Hematopoietic multipotent progenitor cell (in vitro differentiated cells): ENCODE results near the gene RXFP1. TPM values are rescaled to one million over a fixed set of nuclear protein-coding genes. Genes with fewer than 3 reads are reported as not detected.
"Not testable (repeated sequence)": the region's sequence is repeated elsewhere in the genome, so short reads cannot be mapped to it uniquely, and the experiment has no call there.

Experiments used
- DNase-seq, 3 donors: peaks; one replicate each; pipeline ENCODE4 v3.0.0-alpha.2; 2011 to 2015; ENCODE audit warnings: low read depth in 2 of 3, low spot score in 2 of 3
- total RNA-seq: library from RNA; depleted of rRNA; stranded (reverse); fragments of >200 nt; gene quantifications from one replicate; pipeline ENCODE4 v1.2.3, GENCODE V29; 2012

RXFP1 gene
- total RNA-seq, 1 donor: 0.27 TPM

DNA sequence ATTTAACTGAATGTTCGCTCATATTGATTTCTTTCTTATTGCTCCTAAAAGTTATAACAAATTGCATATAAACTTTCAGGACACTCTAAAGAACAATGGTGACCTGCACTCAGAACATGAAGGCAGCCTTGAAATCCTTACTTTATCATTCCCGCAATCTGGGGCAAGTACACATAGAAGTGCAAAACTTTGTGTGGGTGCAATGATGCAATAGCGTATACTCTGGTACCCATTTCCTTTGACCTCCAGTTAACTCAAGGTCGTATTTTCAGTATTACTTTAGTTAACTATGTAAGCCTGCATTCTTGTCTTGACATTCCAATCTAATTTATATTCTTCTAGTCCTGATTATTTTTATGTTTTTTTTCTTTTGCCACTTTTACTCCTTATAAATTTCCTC lies 85.3 kb downstream of the RXFP1 start:
- no peak for DNase-seq

DNA sequence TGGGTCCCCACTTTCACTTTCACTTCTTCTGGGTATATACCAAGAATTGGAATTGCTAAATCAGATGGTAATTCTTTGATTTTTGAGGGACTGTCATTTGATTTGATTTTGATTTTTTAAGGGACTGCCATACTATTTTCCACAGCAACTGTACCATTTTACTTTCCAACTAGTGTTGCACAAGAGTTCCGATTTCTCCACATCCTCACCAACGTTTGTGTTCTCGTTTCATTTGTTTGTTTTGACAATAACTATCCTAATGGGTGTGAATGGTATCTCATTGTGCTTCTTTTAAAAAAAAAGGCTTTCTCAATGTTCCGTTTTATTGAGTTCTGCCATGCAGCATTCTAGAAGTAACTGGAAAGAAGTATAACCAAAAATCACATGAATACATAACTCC lies 87.4 kb downstream of the RXFP1 start:
- no peak for DNase-seq

DNA sequence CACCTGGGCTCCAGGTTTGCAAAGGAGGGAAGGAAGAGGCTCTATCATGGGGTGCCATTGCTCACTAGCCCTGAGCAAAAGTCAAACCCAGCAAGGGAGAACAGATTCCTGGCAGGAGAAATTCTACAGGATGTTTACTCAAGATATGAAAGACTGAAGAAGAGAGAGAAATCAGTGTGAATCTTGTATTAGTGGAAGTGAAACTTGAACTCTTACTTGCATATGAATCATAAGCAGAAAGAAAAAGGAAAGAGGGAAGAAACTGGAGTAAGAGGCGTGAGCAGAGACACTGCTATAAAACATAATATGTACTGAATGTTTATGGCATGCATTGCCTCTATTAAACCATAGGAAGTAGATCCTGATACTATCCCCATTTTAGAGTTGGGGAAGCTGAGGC lies 89.1 kb downstream of the RXFP1 start:
- DNase-seq: no peak

DNA sequence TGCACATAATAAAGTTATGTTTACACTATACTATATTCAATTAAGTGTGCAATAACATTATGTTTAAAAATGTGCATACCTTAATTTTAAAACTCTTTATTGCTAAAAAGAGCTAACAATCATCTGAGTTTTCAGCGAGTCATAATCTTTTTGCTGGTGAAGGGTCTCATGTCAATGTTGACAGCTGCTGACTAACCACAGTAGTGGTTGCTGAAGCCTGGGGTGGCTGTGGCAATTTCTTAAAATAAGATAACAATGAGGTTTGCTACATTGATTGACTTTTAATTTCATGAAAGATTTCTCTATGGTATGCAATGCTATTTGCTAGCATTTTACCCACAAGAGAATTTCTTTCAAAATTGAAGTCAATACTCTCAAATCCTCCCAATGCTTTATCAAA lies 91.4 kb downstream of the RXFP1 start:
- peak in 1 of 3 donors; percentile 18 for DNase-seq

DNA sequence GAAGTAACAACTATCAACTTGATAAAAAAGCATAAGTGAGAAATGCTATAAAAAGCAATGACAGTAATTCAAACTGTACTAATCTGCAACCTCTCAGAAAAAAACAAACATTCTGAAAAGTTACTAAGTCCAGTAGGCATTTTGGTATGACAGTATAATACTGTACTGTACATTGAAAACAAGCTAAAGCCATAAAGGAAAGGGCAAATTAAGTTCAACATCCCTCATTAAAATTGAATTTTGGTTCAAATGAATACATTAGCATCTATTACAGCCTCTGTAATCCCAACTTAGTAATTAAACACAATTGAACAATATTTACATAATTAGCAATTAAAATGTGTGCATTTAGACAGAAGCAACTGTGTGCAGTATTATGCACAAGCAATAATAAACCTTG lies 96.3 kb downstream of the RXFP1 start:
- DNase-seq: no peak

DNA sequence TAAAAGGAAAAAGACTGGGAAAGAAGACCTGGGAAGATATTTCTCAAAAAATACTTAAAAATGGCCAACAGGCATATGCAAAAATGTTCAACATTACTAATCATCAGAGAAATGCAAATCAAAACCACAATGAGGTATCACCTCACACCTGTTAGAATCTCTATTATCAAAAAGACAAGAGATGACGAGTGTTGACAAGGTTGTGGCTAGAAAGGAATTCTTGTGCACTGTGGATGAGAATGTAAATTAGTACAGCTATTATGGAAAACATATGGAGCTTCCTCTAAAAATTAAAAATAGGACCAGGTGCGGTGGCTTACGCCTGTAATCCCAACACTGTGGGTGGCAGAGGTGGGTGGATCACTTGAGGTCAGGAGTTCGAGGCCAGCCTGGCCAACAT lies 100.0 kb downstream of the RXFP1 start:
- no peak for DNase-seq

DNA sequence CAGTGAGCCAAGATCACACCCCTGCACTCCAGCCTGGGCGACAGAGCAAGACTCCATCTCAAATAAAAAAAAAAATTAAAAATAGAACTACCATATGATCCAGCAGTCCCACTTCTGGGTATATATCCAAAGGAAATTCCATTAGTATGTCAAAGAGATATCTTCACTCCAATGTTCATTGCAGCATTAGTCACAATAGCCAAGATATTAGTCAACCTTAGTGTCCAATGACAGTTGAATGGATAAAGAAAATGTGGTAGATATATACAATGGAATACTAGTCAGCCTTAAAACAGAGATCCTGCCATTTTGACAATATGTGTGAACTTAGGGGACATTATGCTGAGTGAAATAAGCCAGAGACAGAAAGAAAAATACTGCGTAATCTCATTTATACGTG lies 100.6 kb downstream of the RXFP1 start:
- DNase-seq: no peak

DNA sequence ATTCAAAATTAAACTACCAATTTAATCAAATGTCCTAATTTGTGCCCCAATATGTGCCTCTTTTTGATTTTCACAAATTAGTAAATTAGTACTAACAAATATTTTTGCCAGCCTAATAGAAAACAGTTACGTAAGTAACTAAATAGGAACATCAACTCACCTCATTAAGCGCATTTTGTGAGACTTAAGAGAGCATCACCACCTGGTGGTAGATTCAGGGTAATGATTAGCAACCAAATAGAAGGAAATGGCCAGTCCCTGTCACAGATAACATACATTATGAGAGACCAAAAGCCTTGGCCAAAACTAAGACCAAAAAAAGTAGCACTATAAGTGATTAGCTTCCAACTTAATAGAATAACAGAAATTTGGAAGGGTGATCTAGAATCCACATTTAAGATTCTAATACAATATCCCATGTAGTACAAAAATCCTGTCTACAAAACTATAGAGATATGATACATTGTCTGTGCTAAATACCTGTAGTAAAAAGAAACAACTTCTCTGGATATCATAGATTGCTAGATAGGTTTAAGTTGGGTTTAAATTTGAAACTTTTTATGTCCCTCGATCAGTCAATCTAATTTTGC lies 103.3 kb downstream of the RXFP1 start:
- DNase-seq: peak in 2 of 3 donors; percentile 58 to 80

DNA sequence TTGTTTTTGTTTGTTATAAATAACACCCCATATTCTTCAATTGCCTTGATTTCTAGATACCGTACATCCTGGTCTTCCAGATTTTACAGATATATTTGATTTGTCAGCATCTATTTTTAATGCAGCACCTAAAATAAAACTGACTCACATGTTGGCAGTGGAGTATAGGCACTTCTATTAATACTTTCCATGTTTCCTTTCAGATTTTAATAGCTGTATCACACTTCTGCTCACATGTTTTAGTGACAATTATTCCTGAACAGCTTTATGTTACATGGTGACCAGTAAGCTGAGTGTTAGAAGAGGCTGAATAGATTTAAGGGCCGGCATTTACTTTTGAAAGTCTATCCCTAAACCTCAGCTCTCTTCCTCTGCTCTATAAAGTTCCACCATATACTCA lies 103.9 kb downstream of the RXFP1 start:
- DNase-seq: no peak

DNA sequence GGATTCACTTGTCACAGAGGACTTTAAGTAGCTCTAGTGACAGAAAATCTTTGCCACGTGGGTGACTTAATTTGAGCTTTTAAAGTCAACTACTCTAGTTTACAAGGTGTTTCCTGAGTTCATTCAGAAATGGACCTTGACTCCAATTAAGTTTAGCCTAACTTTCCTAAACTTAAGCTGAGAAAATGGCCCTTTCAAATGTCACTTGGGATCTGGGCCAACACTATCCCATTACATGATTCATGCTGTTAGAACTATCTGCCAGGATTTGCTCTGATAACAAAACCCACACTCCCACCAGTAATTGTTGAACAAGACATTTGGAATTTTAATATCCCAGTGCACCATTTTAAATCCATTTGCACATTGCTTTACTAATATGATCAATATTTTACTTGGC lies 109.2 kb downstream of the RXFP1 start:
- no peak for DNase-seq

DNA sequence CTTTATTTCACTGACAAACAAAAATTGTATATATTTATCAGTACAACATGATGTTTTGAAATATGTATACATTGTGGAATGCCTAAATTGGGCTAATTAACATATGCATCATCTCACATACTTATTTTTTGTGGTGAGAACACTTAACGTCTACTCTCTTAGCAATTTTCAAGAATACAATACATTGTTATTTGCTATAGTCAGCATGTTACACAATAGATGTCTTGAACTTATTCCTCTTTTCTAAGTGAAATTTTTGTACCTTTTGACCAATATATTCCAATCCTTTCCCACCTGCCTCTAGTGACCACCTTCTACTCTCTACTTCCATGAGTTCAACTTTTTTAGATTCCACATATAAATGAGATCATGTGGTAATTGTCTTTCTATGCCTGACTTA lies 114.9 kb downstream of the RXFP1 start:
- no peak for DNase-seq

DNA sequence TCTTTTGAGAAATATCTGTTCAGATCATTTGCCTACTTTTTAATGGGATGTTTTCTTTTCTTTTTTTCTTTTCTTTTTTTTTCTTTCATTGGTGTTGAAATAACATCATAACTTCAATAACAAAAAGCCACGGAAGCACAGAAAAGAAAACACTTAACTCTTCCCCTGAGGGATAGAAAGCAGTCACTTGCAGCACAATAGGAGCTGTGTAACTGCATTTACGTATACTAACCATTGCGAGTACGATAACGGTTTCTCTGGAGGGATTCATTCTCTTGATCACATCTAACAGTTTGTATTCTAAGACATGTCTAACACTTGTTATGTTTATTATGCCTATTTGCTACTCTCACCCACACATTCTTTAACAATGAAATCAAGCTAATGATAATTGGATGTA lies 122.7 kb downstream of the RXFP1 start:
- DNase-seq: no peak

DNA sequence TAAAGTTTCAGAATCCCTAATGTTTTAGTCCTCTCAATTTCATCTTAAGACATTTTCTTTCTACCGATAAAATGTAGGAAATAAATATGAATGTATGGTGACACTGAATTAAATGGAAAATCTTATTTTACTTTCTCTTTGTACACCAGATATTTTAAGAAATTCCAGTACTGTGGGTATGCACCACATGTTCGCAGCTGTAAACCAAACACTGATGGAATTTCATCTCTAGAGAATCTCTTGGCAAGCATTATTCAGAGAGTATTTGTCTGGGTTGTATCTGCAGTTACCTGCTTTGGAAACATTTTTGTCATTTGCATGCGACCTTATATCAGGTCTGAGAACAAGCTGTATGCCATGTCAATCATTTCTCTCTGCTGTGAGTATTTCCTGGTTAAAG lies 123.1 kb downstream of the RXFP1 start:
- no peak for DNase-seq

DNA sequence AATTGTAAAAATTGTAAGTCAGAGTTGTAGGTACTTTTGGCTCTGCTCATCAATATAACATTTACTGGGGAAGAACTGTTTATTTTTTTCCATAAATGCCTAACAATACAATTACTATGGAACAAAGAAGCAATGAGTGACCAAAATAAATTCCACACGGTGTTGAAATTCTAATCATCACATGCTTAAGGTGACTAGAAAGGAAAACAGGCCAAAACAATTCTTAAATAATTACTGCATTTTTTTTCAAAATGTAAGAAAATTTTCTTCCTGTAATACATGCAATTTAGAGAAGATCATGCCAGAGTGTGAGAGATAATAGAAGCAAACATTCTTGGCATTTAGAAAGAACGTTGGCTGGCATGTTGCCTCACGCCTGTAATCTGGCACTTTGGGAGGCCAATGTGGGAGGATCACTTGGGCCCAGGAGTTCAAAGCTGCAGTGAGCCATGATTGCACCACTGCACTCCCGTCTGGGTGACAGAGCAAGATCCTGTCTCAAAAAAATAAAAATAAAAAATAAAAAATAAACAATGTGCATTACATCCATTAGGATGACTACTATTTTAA lies 127.5 kb downstream of the RXFP1 start:
- DNase-seq: no peak

DNA sequence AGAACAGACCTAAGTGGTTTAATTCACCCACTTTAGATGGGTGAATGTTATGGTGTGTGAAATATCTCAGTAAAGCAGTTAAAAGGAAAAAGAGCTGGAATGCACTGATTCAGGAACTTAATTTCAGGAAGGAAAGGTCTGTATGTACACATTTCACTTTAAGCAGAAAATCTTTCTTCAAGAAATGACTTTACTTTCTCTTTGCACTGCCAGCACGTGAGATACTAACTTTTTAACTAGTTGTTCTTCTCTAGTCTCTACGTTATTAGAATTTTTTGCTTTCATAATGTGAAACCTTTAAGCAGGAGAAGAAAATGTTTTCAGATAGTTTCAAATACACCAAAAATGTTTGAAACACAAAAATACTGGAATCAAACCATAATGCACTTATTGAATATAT lies 131.2 kb downstream of the RXFP1 start:
- DNase-seq: peak in 1 of 3 donors; percentile 24

DNA sequence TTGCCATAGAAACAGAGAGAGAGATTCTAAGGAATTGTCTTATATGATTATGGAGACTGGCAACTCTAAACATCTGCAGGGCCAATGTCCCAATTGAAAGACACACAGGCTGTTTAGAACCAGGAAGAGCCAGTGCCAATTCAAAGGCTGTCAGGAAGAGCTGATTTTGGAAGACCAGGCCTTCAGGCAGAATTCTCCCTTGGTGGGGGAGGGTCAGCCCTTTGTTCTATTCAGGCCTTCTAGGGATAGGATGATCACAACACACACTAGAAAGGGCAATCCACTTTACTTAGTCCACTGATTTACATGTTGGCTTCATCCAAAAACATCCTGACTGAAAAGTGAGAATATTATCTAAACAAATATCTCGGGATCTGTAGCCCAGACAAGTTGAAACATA lies 134.8 kb downstream of the RXFP1 start:
- no peak for DNase-seq

DNA sequence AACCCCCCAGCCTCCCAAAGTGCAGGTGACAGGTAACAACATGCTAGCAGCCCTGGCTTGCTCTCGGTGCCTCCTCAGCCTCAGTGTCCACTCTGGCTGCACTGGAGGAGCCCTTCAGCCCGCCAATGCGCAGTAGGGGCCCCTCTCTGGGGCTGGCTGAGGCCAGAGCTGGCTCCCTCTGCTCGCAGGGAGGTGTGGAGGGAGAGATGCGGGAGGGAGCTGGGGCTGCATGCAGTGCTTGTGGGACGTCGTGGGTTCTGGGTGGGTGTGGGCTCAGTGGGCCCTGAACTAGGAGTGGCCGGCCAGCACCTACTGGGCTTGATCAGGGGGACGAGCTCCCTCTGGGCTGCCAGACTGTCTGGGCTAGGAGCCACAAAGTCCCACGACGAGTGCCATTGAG lies 135.6 kb downstream of the RXFP1 start:
- DNase-seq: no peak

DNA sequence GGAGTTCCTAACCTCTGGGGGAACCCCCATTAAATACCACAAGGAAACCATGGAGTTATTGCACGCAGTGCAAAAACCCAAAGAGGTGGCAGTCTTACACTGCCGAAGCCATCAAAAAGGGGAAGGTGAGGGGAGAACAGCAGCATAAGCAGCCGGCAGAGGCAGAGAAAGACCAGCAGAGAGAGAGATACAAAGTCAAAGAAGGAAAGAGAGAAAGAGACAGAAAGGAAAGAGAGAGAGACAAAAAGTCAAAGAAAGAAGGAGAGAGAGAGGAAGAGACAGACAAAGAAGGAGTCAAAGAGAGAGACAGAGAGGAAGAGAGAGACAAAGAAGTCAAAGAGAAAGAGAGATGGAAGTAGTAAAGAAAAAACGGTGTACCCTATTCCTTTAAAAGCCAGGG lies 141.6 kb downstream of the RXFP1 start:
- peak in 2 of 3 donors; percentile 31 to 53 for DNase-seq

DNA sequence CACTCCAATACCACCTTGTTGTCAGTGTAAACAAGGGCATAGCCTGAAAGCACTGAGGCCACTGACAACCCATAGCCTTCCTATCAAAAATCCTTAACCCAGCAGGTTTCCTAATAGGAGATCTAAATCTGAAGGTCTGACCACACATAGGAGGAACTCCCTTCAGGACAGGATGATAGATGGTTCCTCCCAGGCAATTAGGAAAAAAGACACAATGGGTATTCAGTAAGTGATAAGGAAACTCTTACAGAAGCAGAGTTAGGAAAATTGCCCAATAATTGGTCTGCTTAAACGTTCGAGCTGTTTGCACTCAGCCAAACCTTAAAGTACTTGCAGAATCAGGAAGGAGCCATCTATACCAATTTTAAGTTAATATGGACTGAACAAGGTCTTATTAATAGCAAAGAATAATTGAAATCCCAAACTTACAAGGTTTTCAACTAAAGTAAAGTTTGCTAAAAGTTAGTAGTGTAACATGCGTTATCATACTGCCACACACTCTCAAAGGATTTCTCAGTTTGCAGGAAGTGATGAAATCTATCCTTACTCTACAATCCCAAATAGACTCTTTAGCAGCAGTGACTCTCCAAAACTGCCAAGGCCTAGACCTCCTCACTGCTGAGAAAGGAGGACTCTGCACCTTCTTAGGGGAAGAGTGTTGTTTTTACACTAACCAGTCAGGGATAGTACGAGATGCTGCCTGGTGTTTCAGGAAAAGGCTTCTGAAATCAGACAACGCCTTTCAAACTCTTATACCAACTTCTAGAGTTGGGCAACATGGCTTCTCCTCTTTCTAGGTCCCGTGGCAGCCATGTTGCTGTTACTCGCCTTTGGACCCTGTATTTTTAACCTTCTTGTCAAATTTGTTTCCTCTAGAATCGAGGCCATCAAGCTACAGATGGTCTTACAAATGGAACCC lies 142.3 kb downstream of the RXFP1 start:
- not testable (repeated sequence) for DNase-seq

DNA sequence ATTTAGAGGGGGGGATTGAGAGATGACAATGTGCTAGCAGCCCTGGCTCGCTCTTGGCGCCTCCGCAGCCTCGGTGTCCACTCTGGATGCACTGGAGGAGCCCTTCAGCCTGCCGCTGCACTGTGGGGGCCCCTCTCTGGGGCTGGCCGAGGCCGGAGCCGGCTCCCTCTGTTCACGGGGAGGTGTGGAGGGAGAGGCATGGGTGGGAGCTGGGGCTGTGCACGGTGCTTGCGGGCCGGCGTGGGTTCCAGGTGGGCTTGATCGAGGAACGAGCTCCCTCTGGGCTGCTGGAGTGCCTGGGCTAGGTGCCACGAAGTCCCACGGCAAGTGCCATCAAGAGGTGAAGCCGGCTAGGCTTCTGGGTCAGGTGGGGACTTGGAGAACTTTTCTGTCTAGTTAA lies 143.1 kb downstream of the RXFP1 start:
- no peak for DNase-seq

DNA sequence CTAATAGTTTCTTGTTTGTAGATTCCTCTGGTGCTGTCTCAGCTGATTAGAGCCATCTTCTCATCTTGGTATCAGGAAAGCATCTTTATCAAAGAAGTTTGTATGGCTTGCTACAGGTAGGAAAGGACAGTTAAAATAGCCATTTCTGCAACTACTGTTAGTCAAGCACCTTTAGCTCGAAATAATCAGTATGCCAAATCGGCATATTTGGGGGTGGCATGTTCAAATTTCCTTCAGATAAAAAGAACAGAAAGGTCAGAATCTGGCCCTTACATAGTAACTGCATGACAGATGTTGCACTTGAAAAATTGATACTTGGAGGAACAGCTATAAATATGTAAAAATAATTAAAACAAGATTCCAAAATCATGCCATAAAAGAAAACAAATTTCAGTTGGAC lies 145.2 kb downstream of the RXFP1 start:
- DNase-seq: no peak

DNA sequence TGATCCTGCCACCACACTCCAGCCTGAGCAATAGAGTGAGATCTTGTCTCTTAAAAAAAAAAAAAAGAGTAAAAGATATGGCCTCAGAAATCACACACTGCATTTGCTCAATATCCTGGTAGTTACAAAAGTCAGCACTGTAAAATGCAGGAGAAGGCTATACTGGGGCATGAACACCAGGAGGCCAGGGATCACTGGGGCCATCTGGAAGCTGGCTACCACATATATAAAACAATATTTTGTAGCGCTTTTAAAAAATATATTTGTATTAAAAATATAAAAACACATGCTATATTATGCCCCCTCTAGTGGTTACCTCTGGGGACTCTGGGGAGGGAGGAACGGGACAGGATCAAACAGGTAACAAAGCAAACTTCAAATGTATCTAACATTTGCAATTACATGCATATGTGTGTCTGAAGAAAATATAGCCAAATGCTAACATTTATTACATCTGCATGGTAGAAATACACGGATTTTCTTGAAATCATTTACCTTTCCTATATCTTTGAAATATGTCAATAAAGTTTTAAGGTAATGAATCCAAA lies 146.0 kb downstream of the RXFP1 start:
- peak in 2 of 3 donors; percentile 57 to 61 for DNase-seq
